ENCODE results near the gene SGSM2. TPM values are rescaled to one million over a fixed set of nuclear protein-coding genes. Genes with fewer than 3 reads are reported as not detected.
A peak's percentile ranks its signal among the peaks of the same experiment; 100 is the strongest.

The SGSM2 gene
- total RNA-seq, 1 donor from 2014 or later, result 27.0 TPM

- intact Hi-C loops (cut with micrococcal nuclease), result no loop called here
- ATAC-seq (peak; percentile 62), DNase-seq (no peak)
These were observed 69.8 kb downstream of the SGSM2 start for GRCh38 chr17:2406903-2407790.

- DNase-seq, result no peak
- intact Hi-C loops (cut with micrococcal nuclease), result no loop called here
These were observed 73.7 kb downstream of the SGSM2 start for GRCh38 chr17:2410951-2411350.

GRCh38 chr17:2412561-2413021, 75.3 kb downstream of the SGSM2 start:
- ATAC-seq (peak; percentile 56), DNase-seq (peak; percentile 37)
- intact Hi-C loops (cut with micrococcal nuclease), result no loop called here

More at GRCh38 chr17:2410951-2411350, 73.7 kb downstream of the SGSM2 start:
- ATAC-seq, result no peak

- intact Hi-C loops (cut with micrococcal nuclease), result no loop called here
- no peak for DNase-seq
- no peak for ATAC-seq
These were observed 77.3 kb downstream of the SGSM2 start for GRCh38 chr17:2414446-2415064.

GRCh38 chr17:2415081-2415480, 77.8 kb downstream of the SGSM2 start:
- intact Hi-C loops (cut with micrococcal nuclease), result no loop called here
- ATAC-seq (no peak), DNase-seq (no peak)

- intact Hi-C loops (cut with micrococcal nuclease), result loop anchor here (2.0 kb wide), 1 partner anchor 33 kb away; no protein-coding TSS in a partner anchor
- ATAC-seq, result peak; percentile 74
- peak; percentile 92 for DNase-seq
These were observed 78.9 kb downstream of the SGSM2 start for GRCh38 chr17:2416010-2416734.

GRCh38 chr17:2418572-2418971, 81.3 kb downstream of the SGSM2 start:
- no peak for DNase-seq
- peak; percentile 63 for ATAC-seq
- intact Hi-C loops (cut with micrococcal nuclease), result no loop called here

- ATAC-seq (peak; percentile 44), DNase-seq (no peak)
- intact Hi-C loops (cut with micrococcal nuclease), result no loop called here
These were observed 82.2 kb downstream of the SGSM2 start for GRCh38 chr17:2419486-2419885.

- no peak for DNase-seq
- ATAC-seq, result no peak
- intact Hi-C loops (cut with micrococcal nuclease), result no loop called here
These were observed 82.9 kb downstream of the SGSM2 start for GRCh38 chr17:2420176-2420575.

- no peak for DNase-seq
- ATAC-seq, result peak; percentile 5
- intact Hi-C loops (cut with micrococcal nuclease), result no loop called here
These were observed 84.2 kb downstream of the SGSM2 start for GRCh38 chr17:2421315-2422147.

GRCh38 chr17:2423271-2423670, 86.0 kb downstream of the SGSM2 start:
- DNase-seq (no peak), ATAC-seq (no peak)
- intact Hi-C loops (cut with micrococcal nuclease), result no loop called here

GRCh38 chr17:2427215-2427614, 89.9 kb downstream of the SGSM2 start:
- DNase-seq (no peak), ATAC-seq (no peak)
- intact Hi-C loops (cut with micrococcal nuclease), result no loop called here

GRCh38 chr17:2427910-2428309, 90.6 kb downstream of the SGSM2 start:
- intact Hi-C loops (cut with micrococcal nuclease), result no loop called here
- no peak for DNase-seq
- ATAC-seq, result no peak

Other genes starting within 250 kb of the SGSM2 start
- 18.2 TPM for gene SMG6, start 33.7 kb upstream of the SGSM2 start, total RNA-seq
- gene SRR, start 33.6 kb upstream of the SGSM2 start, total RNA-seq, result 7.6 TPM
- 23.3 TPM for gene TSR1, start 1.0 kb upstream of the SGSM2 start, total RNA-seq
- 10.4 TPM for gene MNT, start 63.6 kb downstream of the SGSM2 start, total RNA-seq
- 21.5 TPM for gene METTL16, start 174.4 kb downstream of the SGSM2 start, total RNA-seq

All from left ventricle myocardium superior (tissue), 1 donor.